HTERT RPE-1 (cell line): Measurements from ENCODE around the gene DCAF7.

Experiments used
- in situ Hi-C: fragments of 300-500 bp; cut with MboI; formaldehyde crosslinking; loops from 4 replicates; pipeline ENCODE4 v1.14.3; 2020; ENCODE audit warnings: low sequenced_read_pairs

The DCAF7 gene

GRCh38 chr17:63549946-63550816 lies at the start of gene DCAF7:
TSS of gene DCAF7 (plus strand) at chr17:63550477. CDS start at chr17:63550678, 201 bp downstream.
- in situ Hi-C loops: no loop called here

GRCh38 chr17:63500543-63501390 lies 49.5 kb upstream of the DCAF7 start:
- in situ Hi-C loops: no loop called here

- in situ Hi-C loops: no loop called here
Measured at GRCh38 chr17:63503341-63503705, 47.0 kb upstream of the DCAF7 start.

GRCh38 chr17:63504261-63504660 lies 46.0 kb upstream of the DCAF7 start:
- in situ Hi-C loops: no loop called here

GRCh38 chr17:63505341-63505740 lies 44.9 kb upstream of the DCAF7 start:
- in situ Hi-C loops: no loop called here

- in situ Hi-C loops: no loop called here
Measured at GRCh38 chr17:63506627-63507026, 43.6 kb upstream of the DCAF7 start.

GRCh38 chr17:63511331-63511730 lies 38.9 kb upstream of the DCAF7 start:
- in situ Hi-C loops: no loop called here

- in situ Hi-C loops: no loop called here
Measured at GRCh38 chr17:63512388-63512787, 37.9 kb upstream of the DCAF7 start.

- in situ Hi-C loops: no loop called here
Measured at GRCh38 chr17:63512896-63513644, 37.2 kb upstream of the DCAF7 start.

- in situ Hi-C loops: no loop called here
Measured at GRCh38 chr17:63514477-63514876, 35.8 kb upstream of the DCAF7 start.

- in situ Hi-C loops: no loop called here
Measured at GRCh38 chr17:63514974-63515373, 35.3 kb upstream of the DCAF7 start.

- in situ Hi-C loops: no loop called here
Measured at GRCh38 chr17:63515426-63515825, 34.9 kb upstream of the DCAF7 start.

- in situ Hi-C loops: no loop called here
Measured at GRCh38 chr17:63516910-63517824, 33.1 kb upstream of the DCAF7 start.

- in situ Hi-C loops: no loop called here
Measured at GRCh38 chr17:63517825-63518534, 32.3 kb upstream of the DCAF7 start.

GRCh38 chr17:63519116-63519881 lies 31.0 kb upstream of the DCAF7 start:
- in situ Hi-C loops: no loop called here

- in situ Hi-C loops: no loop called here
Measured at GRCh38 chr17:63519972-63520882, 30.1 kb upstream of the DCAF7 start.

- in situ Hi-C loops: no loop called here
Measured at GRCh38 chr17:63523253-63523855, 26.9 kb upstream of the DCAF7 start, which contains the start of gene KCNH6. TSS of gene KCNH6 (plus strand) at chr17:63523358. CDS start at chr17:63523414, 56 bp downstream.
